ENCODE results near the gene ZBBX.
"Not testable (repeated sequence)": the region's sequence is repeated elsewhere in the genome, so short reads cannot be mapped to it uniquely, and the experiment has no call there.

Gene ZBBX

GRCh38 chr3:167380004-167380689 lies at the start of gene ZBBX:
ZBBX (minus strand) TSS chr3:167380297; CDS start chr3:167372901, 7,396 bp downstream.
- peak; percentile 86 for DNase-seq

- not testable (repeated sequence) for DNase-seq
Observed at GRCh38 chr3:167426962-167427361, 46.9 kb upstream of the ZBBX start.

- not testable (repeated sequence) for DNase-seq
Observed at GRCh38 chr3:167422396-167422795, 42.3 kb upstream of the ZBBX start.

GRCh38 chr3:167409611-167410010 lies 29.5 kb upstream of the ZBBX start:
- no peak for DNase-seq

- peak; percentile 46 for DNase-seq
Observed at GRCh38 chr3:167406876-167407492, 26.9 kb upstream of the ZBBX start.

GRCh38 chr3:167397826-167398225 lies 17.7 kb upstream of the ZBBX start:
- DNase-seq: no peak

GRCh38 chr3:167396075-167396474 lies 16.0 kb upstream of the ZBBX start:
- no peak for DNase-seq

- DNase-seq: no peak
Observed at GRCh38 chr3:167394003-167394402, 13.9 kb upstream of the ZBBX start.

GRCh38 chr3:167382155-167382554 lies 2.1 kb upstream of the ZBBX start:
- DNase-seq: no peak

GRCh38 chr3:167375478-167375877 lies 4.6 kb downstream of the ZBBX start:
- no peak for DNase-seq

GRCh38 chr3:167372138-167372537 lies 8.0 kb downstream of the ZBBX start:
- no peak for DNase-seq

GRCh38 chr3:167361948-167362347 lies 18.1 kb downstream of the ZBBX start:
- DNase-seq: no peak

GRCh38 chr3:167361306-167361705 lies 18.8 kb downstream of the ZBBX start:
- no peak for DNase-seq

- no peak for DNase-seq
Observed at GRCh38 chr3:167355446-167355845, 24.7 kb downstream of the ZBBX start.

- no peak for DNase-seq
Observed at GRCh38 chr3:167354751-167355150, 25.3 kb downstream of the ZBBX start.

GRCh38 chr3:167350245-167350862 lies 29.7 kb downstream of the ZBBX start:
- peak; percentile 4 for DNase-seq

GRCh38 chr3:167346171-167346570 lies 33.9 kb downstream of the ZBBX start:
- DNase-seq: no peak

GRCh38 chr3:167330993-167331785 lies 48.9 kb downstream of the ZBBX start:
- DNase-seq: no peak

- DNase-seq: no peak
Observed at GRCh38 chr3:167323572-167323971, 56.5 kb downstream of the ZBBX start.

GRCh38 chr3:167318996-167319615 lies 61.0 kb downstream of the ZBBX start:
- no peak for DNase-seq

- no peak for DNase-seq
Observed at GRCh38 chr3:167318306-167318705, 61.8 kb downstream of the ZBBX start.

GRCh38 chr3:167306319-167306718 lies 73.8 kb downstream of the ZBBX start:
- DNase-seq: no peak

GRCh38 chr3:167305340-167305890 lies 74.7 kb downstream of the ZBBX start:
- DNase-seq: no peak

All from NCI-H345 (cell line).